Smooth muscle cell (in vitro differentiated cells): ENCODE data around the gene SLC16A8. TPM values are rescaled to one million over a fixed set of nuclear protein-coding genes. Genes with fewer than 3 reads are reported as not detected.

Experiments
- DNase-seq: peaks from one replicate; lab custom pipeline; 2025; ENCODE audit not compliant: unreplicated experiment; lab: John Stamatoyannopoulos, UW
- H2AFZ ChIP-seq: fragments of 200-600 bp; sonication (generic); 2 replicates; pipeline ENCODE4 v1.6.0; 2016; ENCODE audit warnings: antibody characterized with exemption, low read depth, mild to moderate bottlenecking
- H3F3A ChIP-seq: fragments of 200-600 bp; sonication (generic); 2 replicates; pipeline ENCODE4 v1.6.0; 2017; ENCODE audit warnings: antibody characterized with exemption, low read depth
- H3K27ac ChIP-seq: fragments of 200-600 bp; sonication (generic); 2 replicates; pipeline ENCODE4 v1.5.1; 2016; ENCODE audit warnings: low read depth, mild to moderate bottlenecking
- H3K27me3 ChIP-seq: fragments of 200-600 bp; sonication (generic); 2 replicates; pipeline ENCODE4 v1.6.1; 2016; ENCODE audit warnings: low read depth, mild to moderate bottlenecking
- H3K36me3 ChIP-seq: fragments of 200-600 bp; sonication (generic); 2 replicates; pipeline ENCODE4 v1.5.1; 2016; ENCODE audit warnings: low read depth
- H3K4me1 ChIP-seq: fragments of 200-600 bp; sonication (generic); 2 replicates; pipeline ENCODE4 v1.5.1; 2016; ENCODE audit warnings: low read depth
- H3K4me2 ChIP-seq: fragments of 200-600 bp; sonication (generic); 2 replicates; pipeline ENCODE4 v1.6.0; 2016; ENCODE audit warnings: mild to moderate bottlenecking
- H3K4me3 ChIP-seq: fragments of 200-600 bp; sonication (generic); 2 replicates; pipeline ENCODE4 v1.5.1; 2016; ENCODE audit warnings: mild to moderate bottlenecking
- H3K79me2 ChIP-seq: fragments of 200-600 bp; sonication (generic); 2 replicates; pipeline ENCODE4 v1.6.0; 2016; ENCODE audit warnings: low read depth, mild to moderate bottlenecking
- H3K9ac ChIP-seq: fragments of 200-600 bp; sonication (generic); 2 replicates; pipeline ENCODE4 v1.6.0; 2016; ENCODE audit warnings: low read depth
- H3K9me3 ChIP-seq: fragments of 200-600 bp; sonication (generic); replicated peaks from 2 replicates; pipeline ENCODE4 v1.5.1; 2016; ENCODE audit warnings: low read depth
- H4K20me1 ChIP-seq: fragments of 200-600 bp; sonication (generic); 2 replicates; pipeline ENCODE4 v1.6.0; 2016; ENCODE audit warnings: low read depth
- CTCF ChIP-seq: fragments of 200-600 bp; sonication (generic); IDR thresholded peaks from 2 replicates; pipeline ENCODE4 v1.5.1; 2017; ENCODE audit warnings: borderline replicate concordance, mild to moderate bottlenecking, antibody characterized with exemption; ENCODE audit not compliant: insufficient read depth, poor library complexity, severe bottlenecking
- WGBS: methylation state at CpG from one replicate; pipeline ENCODE4 v1.1.7; 2016; ENCODE audit warnings: low lambda C conversion rate; 5-methylcytosine and 5-hydroxymethylcytosine counted together
- polyA plus RNA-seq: library from polyadenylated mRNA; unstranded; fragments of >200 nt; fragmentation: Nextera tagmentation; extraction: Ambion mirVana; gene quantifications from 2 replicates; pipeline ENCODE4 v1.2.1, GENCODE V29; 2016
- total RNA-seq: library from RNA; depleted of rRNA; stranded (reverse); fragments of >200 nt; gene quantifications from 2 replicates; pipeline ENCODE4 v1.2.3, GENCODE V29; 2014

SLC16A8 gene
- total and polyA plus RNA-seq, 2 experiments from 2014 or later = 0.93 TPM; not detected in 1

- Histone ChIP-seq H3K9me3 (no peaks in the 10 kb centered on the region), H4K20me1 (no peaks in the 10 kb centered on the region), H3F3A (no peaks in the 10 kb centered on the region), H3K27ac (no peak overlapping the region), H3K4me1 (no peaks in the 10 kb centered on the region), H3K27me3 (no peaks in the 10 kb centered on the region), H3K36me3 (no peaks in the 10 kb centered on the region), H2AFZ (no peak overlapping the region), H3K4me2 (no peak overlapping the region), H3K9ac (no peak overlapping the region), H3K4me3 (no peak overlapping the region), H3K79me2 (no peaks in the 10 kb centered on the region)
- 94% methylated on average over 20 of the region's 32 CpGs for WGBS
- no peak for TF ChIP-seq CTCF
- DNase-seq = no peak
Measured at GRCh38 chr22:38075105-38075825, 8.7 kb downstream of the SLC16A8 start.

- no peak overlapping the region for H2AFZ ChIP-seq
- peak; percentile 53 for TF ChIP-seq CTCF
- H3K4me1 ChIP-seq = no peaks in the 10 kb centered on the region
- WGBS = 76% methylated on average over 40 of the region's 47 CpGs
- H4K20me1 ChIP-seq = no peaks in the 10 kb centered on the region
- H3K27ac ChIP-seq = no peak overlapping the region
- no peaks in the 10 kb centered on the region for H3K9me3 ChIP-seq
- H3K4me3 ChIP-seq = no peak overlapping the region
- no peaks in the 10 kb centered on the region for H3K36me3 ChIP-seq
- H3K79me2 ChIP-seq = no peaks in the 10 kb centered on the region
- H3K9ac ChIP-seq = no peak overlapping the region
- no peak overlapping the region for H3K4me2 ChIP-seq
- H3F3A ChIP-seq = no peaks in the 10 kb centered on the region
- no peaks in the 10 kb centered on the region for H3K27me3 ChIP-seq
- DNase-seq = no peak
Measured at GRCh38 chr22:38074181-38075104, 9.5 kb downstream of the SLC16A8 start.

GRCh38 chr22:38073150-38074130 lies 10.5 kb downstream of the SLC16A8 start:
- H3K9me3 ChIP-seq = no peaks in the 10 kb centered on the region
- TF ChIP-seq CTCF = no peak
- H2AFZ ChIP-seq = no peak overlapping the region

More at GRCh38 chr22:38073150-38074130, 10.5 kb downstream of the SLC16A8 start:
- 97% methylated on average over 28 of the region's 28 CpGs for WGBS
- H4K20me1 ChIP-seq = no peaks in the 10 kb centered on the region
- no peak overlapping the region for H3K4me3 ChIP-seq
- no peak overlapping the region for H3K4me2 ChIP-seq
- no peak overlapping the region for H3K27ac ChIP-seq
- H3K79me2 ChIP-seq = no peaks in the 10 kb centered on the region
- H3K9ac ChIP-seq = no peak overlapping the region
- no peaks in the 10 kb centered on the region for H3K27me3 ChIP-seq
- no peaks in the 10 kb centered on the region for H3K36me3 ChIP-seq
- no peak for DNase-seq
- no peaks in the 10 kb centered on the region for H3F3A ChIP-seq
- no peaks in the 10 kb centered on the region for H3K4me1 ChIP-seq
